Adipocyte (in vitro differentiated cells): ENCODE results near the gene TNS3.

ENCODE experiments used
- DNase-seq: peaks from one replicate; pipeline ENCODE4 v3.0.0-alpha.2; 2015; ENCODE audit warnings: low read depth
- H3K27me3 ChIP-seq: replicated peaks from 2 replicates; pipeline ENCODE4 v1.7.0; 2013; ENCODE audit warnings: mild to moderate bottlenecking, low read length, moderate library complexity; ENCODE audit not compliant: control insufficient read depth, insufficient read depth
- H3K36me3 ChIP-seq: 2 replicates; pipeline ENCODE4 v1.7.0; 2013; ENCODE audit warnings: low read length, mild to moderate bottlenecking, moderate library complexity; ENCODE audit not compliant: control insufficient read depth, insufficient read depth, severe bottlenecking
- H3K4me1 ChIP-seq: 2 replicates; pipeline ENCODE4 v1.7.0; 2013; ENCODE audit warnings: mild to moderate bottlenecking, low read length, moderate library complexity; ENCODE audit not compliant: control insufficient read depth, insufficient read depth
- H3K4me3 ChIP-seq: 2 replicates; pipeline ENCODE4 v1.7.0; 2013; ENCODE audit warnings: mild to moderate bottlenecking, low read length, moderate library complexity
- H3K9ac ChIP-seq: 2 replicates; pipeline ENCODE4 v1.7.0; 2013; ENCODE audit warnings: mild to moderate bottlenecking, low read length, moderate library complexity
- H3K9me3 ChIP-seq: 2 replicates; pipeline ENCODE4 v1.7.0; 2013; ENCODE audit warnings: mild to moderate bottlenecking, low read length, moderate library complexity; ENCODE audit not compliant: control insufficient read depth

Gene TNS3

GRCh38 chr7:47461161-47461560 lies 120.8 kb downstream of the TNS3 start:
- Histone ChIP-seq H3K9me3 (no peaks in the 10 kb centered on the region), H3K4me1 (peaks cover 39% of the 10 kb centered on the region), H3K27me3 (no peaks in the 10 kb centered on the region), H3K9ac (no peak overlapping the region), H3K36me3 (peaks cover 6% of the 10 kb centered on the region), H3K4me3 (no peak overlapping the region)
- DNase-seq = peak; percentile 44

DNA sequence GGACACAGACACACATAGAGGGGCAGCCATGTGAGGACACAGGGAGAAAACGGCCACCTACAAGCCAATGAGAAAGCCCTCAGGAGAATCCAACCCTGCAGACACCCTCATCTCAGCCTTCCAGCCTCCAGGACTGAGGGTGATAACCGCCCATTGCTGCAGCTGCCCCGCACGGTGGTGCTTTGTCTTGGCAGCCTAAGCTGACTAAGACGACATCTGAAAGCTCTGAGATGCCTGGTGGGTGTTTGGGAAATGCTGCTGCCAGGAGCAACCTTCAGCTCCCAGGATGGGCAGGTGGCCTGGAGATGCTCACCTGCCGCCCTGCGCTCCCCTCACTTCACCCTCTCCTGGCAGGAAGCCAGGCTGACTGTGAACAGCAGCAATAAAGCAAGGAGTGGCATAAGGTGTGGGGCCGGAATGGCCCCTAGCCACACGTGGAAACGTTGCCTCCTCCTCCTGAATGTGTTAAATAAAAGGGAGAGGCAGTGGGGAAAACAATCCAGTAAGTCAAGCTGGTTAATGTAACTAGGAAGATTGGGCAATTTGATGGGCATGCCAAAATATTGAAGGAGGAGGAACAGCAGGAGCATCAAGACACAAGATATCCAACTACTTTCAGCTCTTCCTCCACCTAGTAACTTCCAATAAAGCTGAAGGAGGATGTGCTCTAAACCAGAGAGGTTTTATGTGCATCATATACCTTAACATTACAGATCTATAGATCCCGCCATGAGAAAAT lies 121.5 kb downstream of the TNS3 start:
- no peak for DNase-seq
- Histone ChIP-seq H3K9ac (no peak overlapping the region), H3K4me1 (peaks cover 39% of the 10 kb centered on the region), H3K27me3 (no peaks in the 10 kb centered on the region), H3K36me3 (peaks cover 6% of the 10 kb centered on the region), H3K4me3 (no peak overlapping the region), H3K9me3 (no peaks in the 10 kb centered on the region)

- Histone ChIP-seq H3K36me3 (no peaks in the 10 kb centered on the region), H3K9me3 (no peaks in the 10 kb centered on the region), H3K4me3 (no peak overlapping the region), H3K27me3 (no peaks in the 10 kb centered on the region), H3K9ac (no peak overlapping the region), H3K4me1 (peaks cover 40% of the 10 kb centered on the region)
- DNase-seq = no peak
Measured at GRCh38 chr7:47458486-47458885, 123.4 kb downstream of the TNS3 start.

DNA sequence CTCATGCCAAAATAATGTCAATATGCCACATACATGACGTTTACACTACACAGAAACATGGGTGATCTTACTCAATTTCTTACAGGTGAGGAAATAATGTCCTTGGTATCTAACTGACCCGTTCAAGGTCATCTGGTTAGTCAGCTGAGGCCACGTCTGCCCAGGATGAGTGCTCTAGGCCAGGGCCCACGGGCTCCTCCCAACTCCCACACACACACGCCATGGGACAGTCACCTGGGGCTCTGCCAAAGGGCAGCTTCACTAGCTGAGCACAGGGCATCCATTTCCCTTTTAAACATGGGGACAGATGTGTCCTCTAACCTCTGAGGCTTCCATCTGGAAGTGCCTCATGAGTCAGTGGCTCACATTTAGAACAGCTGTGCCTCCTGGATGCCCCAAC lies 123.9 kb downstream of the TNS3 start:
- Histone ChIP-seq H3K4me3 (no peak overlapping the region), H3K27me3 (no peaks in the 10 kb centered on the region)
- peak; percentile 82 for DNase-seq

DNA sequence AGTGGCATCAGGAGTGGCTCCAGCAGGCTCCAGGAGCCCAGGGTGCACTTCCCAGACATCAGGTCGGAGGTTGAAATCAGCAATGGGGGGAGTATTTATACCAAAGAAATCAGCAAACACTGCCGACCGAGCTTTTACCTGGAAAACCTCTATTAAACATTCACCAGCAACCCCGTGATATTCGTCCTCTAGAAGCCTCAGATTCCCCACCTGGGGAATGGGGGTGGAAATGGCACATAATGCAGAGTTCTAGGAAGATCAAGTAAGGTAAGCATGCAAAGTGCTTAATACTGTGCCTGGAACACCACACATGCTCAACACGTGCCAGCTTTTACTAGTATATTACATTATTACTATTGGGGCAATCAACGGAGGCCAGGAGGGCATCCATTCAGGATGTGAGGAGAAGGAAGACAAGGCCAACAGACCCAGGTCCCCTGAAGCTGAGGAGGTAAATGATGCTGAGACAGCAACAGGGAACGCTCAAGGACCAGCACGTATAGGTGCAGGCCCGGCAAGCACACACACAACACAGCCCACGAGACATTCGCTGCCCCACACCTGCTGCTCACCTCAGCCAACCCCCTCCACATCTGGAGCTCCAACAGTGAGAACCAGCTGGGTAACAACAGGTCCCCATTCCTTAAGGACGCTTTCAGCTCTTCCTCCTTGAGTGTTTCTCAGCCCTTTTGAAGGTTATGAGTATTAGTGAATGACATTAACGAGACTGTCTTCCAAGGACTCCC lies 125.5 kb downstream of the TNS3 start:
- no peaks in the 10 kb centered on the region for H3K9me3 ChIP-seq
- no peaks in the 10 kb centered on the region for H3K36me3 ChIP-seq
- H3K9ac ChIP-seq = no peak overlapping the region
- no peaks in the 10 kb centered on the region for H3K27me3 ChIP-seq
- no peak for DNase-seq
- peaks cover 57% of the 10 kb centered on the region for H3K4me1 ChIP-seq
- no peak overlapping the region for H3K4me3 ChIP-seq

More for the DNA sequence above, 123.9 kb downstream of the TNS3 start:
- no peaks in the 10 kb centered on the region for H3K9me3 ChIP-seq
- H3K4me1 ChIP-seq = peaks cover 45% of the 10 kb centered on the region
- H3K36me3 ChIP-seq = no peaks in the 10 kb centered on the region
- H3K9ac ChIP-seq = no peak overlapping the region

GRCh38 chr7:47455872-47456185 lies 126.1 kb downstream of the TNS3 start:
- Histone ChIP-seq H3K9me3 (no peaks in the 10 kb centered on the region), H3K27me3 (no peaks in the 10 kb centered on the region), H3K4me1 (peaks cover 52% of the 10 kb centered on the region), H3K4me3 (no peak overlapping the region), H3K36me3 (no peaks in the 10 kb centered on the region), H3K9ac (no peak overlapping the region)
- no peak for DNase-seq

GRCh38 chr7:47454974-47455871 lies 126.7 kb downstream of the TNS3 start:
- Histone ChIP-seq H3K4me1 (peaks cover 50% of the 10 kb centered on the region), H3K9ac (no peak overlapping the region), H3K4me3 (no peak overlapping the region), H3K36me3 (no peaks in the 10 kb centered on the region), H3K27me3 (no peaks in the 10 kb centered on the region), H3K9me3 (no peaks in the 10 kb centered on the region)
- DNase-seq = no peak

DNA sequence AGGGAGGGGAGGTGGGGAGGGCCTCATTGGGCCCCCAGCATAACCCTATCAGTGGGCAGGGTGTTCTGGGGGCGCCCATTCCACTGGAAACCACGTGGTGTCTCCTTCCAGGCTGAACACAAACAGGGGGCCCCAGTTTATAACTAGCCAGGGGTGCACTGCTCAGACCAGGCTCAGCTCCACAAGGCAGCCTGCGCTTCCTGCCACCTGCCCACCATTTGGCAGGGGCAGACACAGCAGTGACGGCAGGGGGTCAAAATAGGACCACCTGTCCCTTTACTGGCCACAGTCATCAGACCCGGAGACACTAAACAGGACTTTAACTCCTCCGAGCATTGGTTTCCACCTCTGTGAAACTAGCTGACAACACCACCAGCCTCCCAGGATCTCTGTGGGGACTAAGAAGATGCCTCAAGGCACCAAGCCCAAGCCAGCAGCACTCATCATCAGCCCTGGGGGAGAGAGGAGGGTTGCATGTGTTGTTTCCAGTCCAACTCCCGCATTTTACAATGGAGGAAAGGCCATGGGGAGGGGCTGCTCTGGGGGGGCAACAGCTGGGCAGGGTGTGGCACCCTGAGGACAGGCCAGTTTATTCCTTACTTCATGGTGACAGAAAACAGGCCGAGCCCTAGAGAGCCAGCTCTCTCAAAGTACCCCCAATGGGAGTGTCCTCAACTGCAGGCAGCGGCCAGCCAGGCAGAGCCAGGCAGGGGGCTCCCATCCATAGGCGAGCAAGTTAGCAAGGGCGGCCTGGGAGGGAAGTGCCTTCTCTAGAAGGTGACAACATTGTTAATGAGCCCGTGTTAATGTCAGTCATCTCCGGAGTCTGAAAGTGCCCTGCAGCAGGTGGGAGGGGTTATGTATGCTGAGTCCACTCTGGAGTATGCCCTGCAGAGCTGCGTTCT lies 127.6 kb downstream of the TNS3 start:
- no peaks in the 10 kb centered on the region for H3K36me3 ChIP-seq
- no peaks in the 10 kb centered on the region for H3K9me3 ChIP-seq
- peak overlapping the region; percentile 60 for H3K4me3 ChIP-seq
- peak overlapping the region; percentile 77 for H3K9ac ChIP-seq
- no peaks in the 10 kb centered on the region for H3K27me3 ChIP-seq
- H3K4me1 ChIP-seq = peaks cover 51% of the 10 kb centered on the region
- DNase-seq = no peak

GRCh38 chr7:47453093-47454061 lies 128.5 kb downstream of the TNS3 start:
- Histone ChIP-seq H3K36me3 (no peaks in the 10 kb centered on the region), H3K9me3 (no peaks in the 10 kb centered on the region), H3K27me3 (no peaks in the 10 kb centered on the region), H3K4me3 (peak overlapping the region; percentile 60), H3K9ac (peak overlapping the region; percentile 77), H3K4me1 (peaks cover 48% of the 10 kb centered on the region)
- peak; percentile 93 for DNase-seq

- Histone ChIP-seq H3K9ac (peak overlapping the region; percentile 77), H3K9me3 (no peaks in the 10 kb centered on the region), H3K4me3 (peak overlapping the region; percentile 60), H3K36me3 (no peaks in the 10 kb centered on the region), H3K27me3 (no peaks in the 10 kb centered on the region), H3K4me1 (peaks cover 41% of the 10 kb centered on the region)
- no peak for DNase-seq
Measured at GRCh38 chr7:47452715-47453092, 129.2 kb downstream of the TNS3 start.
